PFSK-1 (cell line): ENCODE measurements around the gene VTI1A.

Source experiments
- POLR2AphosphoS5 ChIP-seq: IDR thresholded peaks from 2 replicates; pipeline ENCODE4 v1.6.1; 2012; ENCODE audit warnings: low read depth, mild to moderate bottlenecking, control low read depth, low read length, moderate library complexity
- SIN3A ChIP-seq: IDR thresholded peaks from 2 replicates; pipeline ENCODE4 v1.6.1; 2012; ENCODE audit warnings: mild to moderate bottlenecking, low read length, moderate library complexity, borderline replicate concordance; ENCODE audit not compliant: insufficient read depth
- TAF1 ChIP-seq: IDR thresholded peaks from 2 replicates; pipeline ENCODE4 v1.6.1; 2012; ENCODE audit warnings: low read length, control low read depth, borderline replicate concordance; ENCODE audit not compliant: insufficient read depth
- TF ChIP-seq, protein P1 (sequence below), 2 experiments: IDR thresholded peaks; 2 replicates each; pipeline versions ENCODE4 v1.6.1 to v1.8.0; 2011 to 2012; ENCODE audit warnings: low read depth in 2 of 2, low read length in 2 of 2, control low read depth in 1 of 2, inconsistent platforms in 1 of 2, mild to moderate bottlenecking in 1 of 2, moderate library complexity in 1 of 2; ENCODE audit not compliant: insufficient read depth in 1 of 2

DNA sequence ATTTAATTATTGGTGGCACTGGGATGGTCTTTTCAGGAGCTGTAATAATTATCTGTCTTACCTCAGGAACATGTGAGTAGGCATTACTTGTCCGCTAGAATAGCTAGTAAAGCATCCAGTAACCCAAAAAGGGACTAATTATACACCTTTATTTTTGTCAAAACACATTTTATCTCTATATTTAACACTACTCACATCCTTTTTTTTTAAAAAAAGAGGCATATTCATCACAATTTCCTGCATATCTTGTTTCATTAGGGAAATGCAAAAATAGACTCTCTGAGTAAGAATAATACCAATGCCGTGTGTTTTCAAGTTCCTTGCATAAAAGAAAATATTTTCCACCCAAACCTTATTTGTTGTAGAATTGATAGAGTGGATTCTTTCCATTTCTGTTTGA is 99.5 kb downstream of the VTI1A start:
- TF ChIP-seq POLR2AphosphoS5 (no peak), TAF1 (no peak), SIN3A (no peak)
- TF ChIP-seq, protein P1, sequence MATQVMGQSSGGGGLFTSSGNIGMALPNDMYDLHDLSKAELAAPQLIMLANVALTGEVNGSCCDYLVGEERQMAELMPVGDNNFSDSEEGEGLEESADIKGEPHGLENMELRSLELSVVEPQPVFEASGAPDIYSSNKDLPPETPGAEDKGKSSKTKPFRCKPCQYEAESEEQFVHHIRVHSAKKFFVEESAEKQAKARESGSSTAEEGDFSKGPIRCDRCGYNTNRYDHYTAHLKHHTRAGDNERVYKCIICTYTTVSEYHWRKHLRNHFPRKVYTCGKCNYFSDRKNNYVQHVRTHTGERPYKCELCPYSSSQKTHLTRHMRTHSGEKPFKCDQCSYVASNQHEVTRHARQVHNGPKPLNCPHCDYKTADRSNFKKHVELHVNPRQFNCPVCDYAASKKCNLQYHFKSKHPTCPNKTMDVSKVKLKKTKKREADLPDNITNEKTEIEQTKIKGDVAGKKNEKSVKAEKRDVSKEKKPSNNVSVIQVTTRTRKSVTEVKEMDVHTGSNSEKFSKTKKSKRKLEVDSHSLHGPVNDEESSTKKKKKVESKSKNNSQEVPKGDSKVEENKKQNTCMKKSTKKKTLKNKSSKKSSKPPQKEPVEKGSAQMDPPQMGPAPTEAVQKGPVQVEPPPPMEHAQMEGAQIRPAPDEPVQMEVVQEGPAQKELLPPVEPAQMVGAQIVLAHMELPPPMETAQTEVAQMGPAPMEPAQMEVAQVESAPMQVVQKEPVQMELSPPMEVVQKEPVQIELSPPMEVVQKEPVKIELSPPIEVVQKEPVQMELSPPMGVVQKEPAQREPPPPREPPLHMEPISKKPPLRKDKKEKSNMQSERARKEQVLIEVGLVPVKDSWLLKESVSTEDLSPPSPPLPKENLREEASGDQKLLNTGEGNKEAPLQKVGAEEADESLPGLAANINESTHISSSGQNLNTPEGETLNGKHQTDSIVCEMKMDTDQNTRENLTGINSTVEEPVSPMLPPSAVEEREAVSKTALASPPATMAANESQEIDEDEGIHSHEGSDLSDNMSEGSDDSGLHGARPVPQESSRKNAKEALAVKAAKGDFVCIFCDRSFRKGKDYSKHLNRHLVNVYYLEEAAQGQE (IDR thresholded peaks at IDR 0.05; ENCODE audit: insufficient read depth in 1 of 2, low read depth in 2 of 2, low read length in 2 of 2) = no peak
